ENCODE data around the gene ZNF705A. TPM values are rescaled to one million over a fixed set of nuclear protein-coding genes. Genes with fewer than 3 reads are reported as not detected.
"Not testable (repeated sequence)": the region's sequence is repeated elsewhere in the genome, so short reads cannot be mapped to it uniquely, and the experiment has no call there.

ZNF705A gene
- total and polyA plus RNA-seq, 8 donors, result not detected

- ATAC-seq; H3K4me3 ChIP-seq; H3K4me1 ChIP-seq; FAIRE-seq; H3K9me3 ChIP-seq; H3K27me3 ChIP-seq; H3K36me3 ChIP-seq; intact Hi-C loops (cut with DNase I); DNase-seq; H3K27ac ChIP-seq: not testable (repeated sequence)
- 79 to 81% methylated on average over 11 to 13 of the region's 13 CpGs for WGBS, 2 donors
These were observed 66.8 kb downstream of the ZNF705A start for GRCh38 chr12:8223646-8224045.

GRCh38 chr12:8224782-8225181, 68.0 kb downstream of the ZNF705A start:
- H3K4me3 ChIP-seq; intact Hi-C loops (cut with DNase I); FAIRE-seq; ATAC-seq; DNase-seq; H3K36me3 ChIP-seq; H3K9me3 ChIP-seq; H3K4me1 ChIP-seq; H3K27ac ChIP-seq; H3K27me3 ChIP-seq: not testable (repeated sequence)
- 95 to 96% methylated on average over 11 of the region's 11 CpGs for WGBS, 2 donors

- ATAC-seq (no peak), FAIRE-seq (no peak), DNase-seq (peak in 1 of 6 donors; percentile 7)
- TF ChIP-seq CTCF (IDR thresholded peaks at IDR 0.05), result no peak
- intact Hi-C loops (cut with DNase I), result no loop called here
- Histone ChIP-seq H3K4me1 (no peaks in the 10 kb centered on the region), H3K36me3 (no peaks in the 10 kb centered on the region), H3K9me3 (no peaks in the 10 kb centered on the region), H3K27me3 (no peaks in the 10 kb centered on the region), H3K27ac (no peak overlapping the region), H3K4me3 (no peak overlapping the region)
- 85 to 92% methylated on average over 8 of the region's 8 CpGs for WGBS, 2 donors
These were observed 69.5 kb downstream of the ZNF705A start for GRCh38 chr12:8226355-8226754.

- peak within 1 kb of the TSS in 3 of 4 donors; percentile 36 to 72 (median 70) for H3K27ac ChIP-seq
- H3K27me3 ChIP-seq; FAIRE-seq; ATAC-seq; H3K9me3 ChIP-seq; intact Hi-C loops (cut with DNase I); H3K36me3 ChIP-seq; H3K4me1 ChIP-seq: not testable (repeated sequence)
- peak; percentile 72 to 88 (median 78) for DNase-seq
- WGBS, 2 donors, result 51 to 66% methylated on average over 22 of the region's 22 CpGs
- peak within 1 kb of the TSS; percentile 5 to 41 (median 24) for H3K4me3 ChIP-seq
These were observed 70.3 kb downstream of the ZNF705A start, which contains the start of gene FAM90A1 for GRCh38 chr12:8226992-8227731. FAM90A1 (minus strand) TSS chr12:8227618; CDS start chr12:8224832, 2,786 bp downstream.

- FAIRE-seq; ATAC-seq; DNase-seq; intact Hi-C loops (cut with DNase I); H3K4me1 ChIP-seq; H3K9me3 ChIP-seq; H3K36me3 ChIP-seq; H3K27me3 ChIP-seq: not testable (repeated sequence)
- H3K27ac ChIP-seq, result peak overlapping the region in 3 of 4 donors; percentile 36 to 72 (median 70)
- H3K4me3 ChIP-seq, result peak overlapping the region in 3 of 4 donors; percentile 10 to 41 (median 38)
- 54 to 59% methylated on average over 7 of the region's 7 CpGs for WGBS, 2 donors
These were observed 70.9 kb downstream of the ZNF705A start for GRCh38 chr12:8227732-8228077.

GRCh38 chr12:8228607-8229006, 71.8 kb downstream of the ZNF705A start:
- DNase-seq; H3K4me3 ChIP-seq; H3K36me3 ChIP-seq; H3K27me3 ChIP-seq; FAIRE-seq; intact Hi-C loops (cut with DNase I); H3K27ac ChIP-seq; H3K4me1 ChIP-seq; H3K9me3 ChIP-seq; ATAC-seq: not testable (repeated sequence)
- 84 to 88% methylated on average over 10 to 11 of the region's 11 CpGs for WGBS, 2 donors

GRCh38 chr12:8229486-8229885, 72.7 kb downstream of the ZNF705A start:
- H3K4me1 ChIP-seq; H3K9me3 ChIP-seq; FAIRE-seq; ATAC-seq; H3K36me3 ChIP-seq; H3K27ac ChIP-seq; H3K27me3 ChIP-seq; intact Hi-C loops (cut with DNase I); H3K4me3 ChIP-seq; DNase-seq: not testable (repeated sequence)
- WGBS, 2 donors, result 40 to 72% methylated on average over 7 of the region's 7 CpGs

Other genes with a start within 250 kb of the ZNF705A start
- gene SLC2A3, start 220.8 kb upstream of the ZNF705A start, total RNA-seq, result 10 to 100 TPM in 2 of 6 donors, 1 to 10 TPM in 4; 2.8 to 28.5 (median 5.6) TPM
- gene SLC2A3, start 220.8 kb upstream of the ZNF705A start, polyA plus RNA-seq, result 1 to 10 TPM; 1.9 to 6.3 TPM
- 10 to 100 TPM in 1 of 6 donors, 1 to 10 TPM in 5; 5.3 to 10.4 (median 6.9) TPM for gene FOXJ2, start 124.3 kb upstream of the ZNF705A start, total RNA-seq
- 1 to 10 TPM; 5.3 to 7.4 TPM for gene FOXJ2, start 124.3 kb upstream of the ZNF705A start, polyA plus RNA-seq
- gene C3AR1, start 90.7 kb upstream of the ZNF705A start, total RNA-seq, result 10 to 100 TPM in 1 of 6 donors, 1 to 10 TPM in 4, under 1 TPM in 1; 0.93 to 19.0 (median 3.1) TPM
- gene C3AR1, start 90.7 kb upstream of the ZNF705A start, polyA plus RNA-seq, result 1 to 10 TPM; 1.1 to 1.4 TPM
- gene NECAP1, start 74.7 kb upstream of the ZNF705A start, total RNA-seq, result 10 to 100 TPM; 18.6 to 30.9 (median 22.6) TPM
- gene NECAP1, start 74.7 kb upstream of the ZNF705A start, polyA plus RNA-seq, result 10 to 100 TPM; 14.8 to 30.7 TPM
- gene CLEC4A, start 33.4 kb upstream of the ZNF705A start, total RNA-seq, result 1 to 10 TPM in 2 of 6 donors, under 1 TPM in 3, not detected in 1; 0.32 to 1.5 (median 0.72) TPM
- 1 to 10 TPM; 1.4 to 3.3 TPM for gene CLEC4A, start 33.4 kb upstream of the ZNF705A start, polyA plus RNA-seq
- gene FAM90A1, start 70.6 kb downstream of the ZNF705A start, total RNA-seq, result 1 to 10 TPM in 4 of 6 donors, under 1 TPM in 2; 0.44 to 1.6 (median 1.3) TPM
- under 1 TPM; 0.35 to 0.84 TPM for gene FAM90A1, start 70.6 kb downstream of the ZNF705A start, polyA plus RNA-seq